HUES64 (cell line): ENCODE data around the gene THAP6.
"Not testable (repeated sequence)": the region's sequence is repeated elsewhere in the genome, so short reads cannot be mapped to it uniquely, and the experiment has no call there.

Experiments used
- H3K27ac ChIP-seq: 2 replicates; pipeline ENCODE4 v1.7.0; 2013; ENCODE audit warnings: low read depth, low read length, inconsistent platforms
- H3K27me3 ChIP-seq: 2 replicates; pipeline ENCODE4 v1.6.1; 2013; ENCODE audit warnings: mild to moderate bottlenecking, low read length; ENCODE audit not compliant: insufficient read depth
- H3K36me3 ChIP-seq: 2 replicates; pipeline ENCODE4 v1.6.1; 2013; ENCODE audit warnings: mild to moderate bottlenecking, low read length; ENCODE audit not compliant: insufficient read depth
- H3K4me1 ChIP-seq: 2 replicates; pipeline ENCODE4 v1.6.1; 2013; ENCODE audit warnings: mild to moderate bottlenecking, low read length, moderate library complexity; ENCODE audit not compliant: insufficient read depth
- H3K4me3 ChIP-seq: 2 replicates; pipeline ENCODE4 v1.5.1; 2013; ENCODE audit warnings: mild to moderate bottlenecking, low read length, moderate library complexity
- H3K9ac ChIP-seq: 2 replicates; pipeline ENCODE4 v1.6.1; 2013; ENCODE audit warnings: mild to moderate bottlenecking, low read depth, low read length
- H3K9me3 ChIP-seq: 2 replicates; pipeline ENCODE4 v1.6.1; 2013; ENCODE audit warnings: low read depth, low read length; ENCODE audit not compliant: insufficient read depth
- WGBS: fragments of 150-250, 120-280 bp; methylation state at CpG from one replicate; pipeline ENCODE4 v1.1.7; 2013; ENCODE audit warnings: missing lambda C conversion rate; 5-methylcytosine and 5-hydroxymethylcytosine counted together

The THAP6 gene

DNA sequence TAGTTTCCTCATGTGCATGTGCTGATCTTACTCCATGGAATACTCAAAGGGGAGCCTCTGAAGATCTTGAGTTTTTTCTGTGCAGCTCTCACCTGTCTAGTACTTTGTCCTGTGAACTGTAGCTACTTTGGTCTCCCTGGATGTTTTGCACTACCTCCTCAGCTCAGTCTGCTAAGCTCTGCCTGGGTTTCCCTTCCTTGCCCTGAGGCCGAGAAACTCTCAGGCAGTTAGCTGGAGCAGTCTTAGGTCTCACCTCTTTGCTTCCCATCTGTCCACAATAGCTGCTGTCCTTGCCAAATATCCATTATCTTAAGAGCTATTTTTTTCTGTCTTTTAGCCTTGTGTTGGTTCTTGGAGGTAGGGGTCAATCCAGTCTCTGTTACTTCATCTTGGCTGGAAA is 11.6 kb downstream of the THAP6 start:
- Histone ChIP-seq H3K9me3 (no peaks in the 10 kb centered on the region), H3K27me3 (no peaks in the 10 kb centered on the region), H3K27ac (no peak overlapping the region), H3K36me3 (peaks cover 86% of the 10 kb centered on the region), H3K9ac (no peak overlapping the region), H3K4me1 (no peaks in the 10 kb centered on the region), H3K4me3 (no peak overlapping the region)
- WGBS, result 96% methylated on average over 1 of the region's 1 CpG

DNA sequence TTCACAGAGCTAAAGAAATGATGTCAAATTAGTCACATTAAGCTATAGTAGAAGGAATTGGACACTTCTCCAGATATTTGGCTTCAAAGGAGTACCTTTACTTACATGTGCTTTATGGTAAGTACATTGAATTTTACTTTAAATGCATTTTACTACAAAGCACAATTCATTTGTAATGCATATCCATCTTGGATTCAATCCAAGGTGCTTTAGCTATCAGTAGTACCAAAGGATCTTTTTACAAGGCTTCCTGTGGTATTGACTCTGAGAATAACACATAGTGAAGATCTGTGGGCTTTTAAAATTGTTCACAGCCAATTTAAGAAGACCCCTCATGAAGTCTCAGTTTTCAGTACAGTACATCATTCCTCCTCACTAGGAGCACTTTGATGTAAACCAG is 13.2 kb downstream of the THAP6 start:
- Histone ChIP-seq H3K9ac (no peak overlapping the region), H3K27me3 (no peaks in the 10 kb centered on the region), H3K4me1 (no peaks in the 10 kb centered on the region), H3K36me3 (peaks cover 81% of the 10 kb centered on the region), H3K27ac (no peak overlapping the region), H3K9me3 (peaks cover 4% of the 10 kb centered on the region; the same call in 1 of the 2 replicates), H3K4me3 (no peak overlapping the region)

DNA sequence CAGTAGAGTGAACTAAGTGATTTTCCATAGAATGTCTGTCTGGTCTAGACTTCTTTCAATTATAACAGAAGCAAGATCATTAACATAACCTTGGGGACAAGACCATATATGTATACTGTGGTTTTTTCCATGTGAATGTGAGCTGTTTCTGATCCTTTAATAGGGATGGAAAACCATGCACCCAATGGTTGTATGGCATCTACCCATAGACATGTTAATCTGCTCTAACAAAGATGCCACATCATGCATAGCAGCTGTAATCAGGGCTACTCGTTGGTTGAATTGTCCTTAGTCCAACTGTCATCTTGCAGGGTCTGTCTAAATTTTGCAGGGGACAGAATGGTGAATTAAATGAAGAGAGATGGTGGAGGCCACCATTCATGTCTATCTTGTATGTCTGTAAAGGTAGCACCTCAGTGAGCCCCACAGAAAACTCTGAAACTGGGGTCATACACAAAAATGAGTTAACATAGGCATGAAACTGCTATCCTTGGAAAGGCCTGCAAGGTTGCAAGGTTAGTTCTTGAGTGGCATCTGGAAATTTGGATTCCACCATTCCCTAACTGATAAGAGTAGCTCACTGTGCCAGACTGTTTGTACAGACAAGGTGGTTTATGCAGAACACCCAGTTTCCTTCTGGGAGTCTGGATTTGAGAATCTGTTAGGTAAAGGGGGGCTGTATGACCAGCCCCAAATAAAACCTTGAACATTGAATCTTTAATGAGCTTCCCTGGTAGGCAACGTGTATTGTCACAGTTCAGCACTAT is 16.5 kb downstream of the THAP6 start:
- 91% methylated on average over 2 of the region's 2 CpGs for whole genome bisulfite sequencing
- Histone ChIP-seq H3K4me1 (no peaks in the 10 kb centered on the region), H3K4me3 (no peak overlapping the region), H3K36me3 (peaks cover 61% of the 10 kb centered on the region), H3K27ac (no peak overlapping the region), H3K9me3 (peaks cover 9% of the 10 kb centered on the region; the same call in 1 of the 2 replicates), H3K9ac (no peak overlapping the region), H3K27me3 (no peaks in the 10 kb centered on the region)

DNA sequence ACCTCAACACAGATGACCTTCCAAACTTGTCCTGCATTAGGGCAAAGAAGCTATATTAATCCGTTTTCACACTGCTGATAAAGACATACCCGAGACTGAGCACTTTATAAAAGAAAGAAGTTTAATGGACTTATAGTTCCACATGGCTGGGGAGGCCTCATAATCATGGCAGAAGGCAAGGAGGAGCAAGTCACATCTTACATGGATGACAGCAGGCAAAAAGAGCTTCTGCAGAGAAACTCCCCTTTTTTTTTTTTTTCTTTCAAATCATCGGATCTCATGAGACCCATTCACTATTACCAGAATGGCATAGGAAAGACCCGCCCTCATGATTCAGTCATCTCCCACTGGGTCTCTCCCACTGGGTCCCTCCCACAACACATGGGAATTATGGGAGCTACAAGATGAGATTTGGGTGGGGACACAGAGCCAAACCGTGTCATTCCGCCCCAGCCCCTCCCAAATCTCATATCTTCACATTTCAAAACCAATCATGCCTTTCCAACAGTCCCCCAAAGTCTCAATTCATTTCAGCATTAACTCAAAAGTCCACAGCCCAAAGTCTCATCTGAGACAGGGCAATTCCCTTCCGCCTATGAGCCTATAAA is 17.4 kb downstream of the THAP6 start:
- not testable (repeated sequence) for H3K4me3 ChIP-seq, H3K27me3 ChIP-seq, H3K9ac ChIP-seq, H3K4me1 ChIP-seq, H3K9me3 ChIP-seq, H3K27ac ChIP-seq
- H3K36me3 ChIP-seq, result peaks cover 52% of the 10 kb centered on the region
- WGBS, result 69% methylated on average over 7 of the region's 7 CpGs

DNA sequence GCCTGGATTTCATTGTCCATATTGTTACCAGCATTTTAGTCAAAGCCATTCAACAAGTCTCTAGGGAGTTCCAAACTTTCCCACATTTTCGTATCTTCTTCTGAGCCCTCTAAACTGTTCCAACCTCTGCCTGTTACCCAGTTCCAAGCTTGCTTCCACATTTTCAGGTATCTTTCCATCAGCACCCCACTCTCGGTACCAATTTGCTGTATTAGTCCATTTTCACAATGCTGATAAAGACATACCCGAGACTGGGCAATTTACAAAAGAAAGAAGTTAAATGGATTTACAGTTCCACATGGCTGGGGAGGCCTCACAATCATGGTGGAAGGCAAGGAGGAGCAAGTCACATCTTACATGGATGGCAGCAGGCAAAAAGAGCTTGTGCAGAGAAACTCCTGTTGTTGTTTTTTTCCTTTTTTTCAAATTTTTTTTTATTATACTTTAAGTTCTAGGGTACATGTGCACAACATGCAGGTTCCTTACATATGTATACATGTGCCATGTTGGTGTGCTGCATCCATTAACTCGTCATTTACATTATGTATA is 19.1 kb downstream of the THAP6 start:
- WGBS, result 94% methylated on average over 4 of the region's 4 CpGs
- H3K27ac ChIP-seq, H3K9me3 ChIP-seq, H3K4me3 ChIP-seq, H3K9ac ChIP-seq, H3K4me1 ChIP-seq, H3K27me3 ChIP-seq: not testable (repeated sequence)
- peaks cover 34% of the 10 kb centered on the region for H3K36me3 ChIP-seq

DNA sequence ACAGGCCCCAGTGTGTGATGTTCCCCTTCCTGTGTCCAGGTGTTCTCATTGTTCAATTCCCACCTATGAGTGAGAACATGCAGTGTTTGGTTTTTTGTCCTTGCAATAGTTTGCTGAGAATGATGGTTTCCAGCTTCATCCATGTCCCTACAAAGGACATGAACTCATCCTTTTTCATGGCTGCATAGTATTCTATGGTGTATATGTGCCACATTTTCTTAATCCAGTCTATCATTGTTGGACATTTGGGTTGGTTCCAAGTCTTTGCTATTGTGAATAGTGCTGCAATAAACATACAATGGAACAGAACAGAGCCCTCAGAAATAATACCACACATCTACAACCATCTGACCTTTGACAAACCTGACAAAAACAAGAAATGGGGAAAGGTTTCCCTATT is 19.7 kb downstream of the THAP6 start:
- H3K4me3 ChIP-seq, H3K4me1 ChIP-seq, H3K27ac ChIP-seq, H3K9ac ChIP-seq, H3K27me3 ChIP-seq, H3K9me3 ChIP-seq: not testable (repeated sequence)
- H3K36me3 ChIP-seq, result peaks cover 32% of the 10 kb centered on the region

DNA sequence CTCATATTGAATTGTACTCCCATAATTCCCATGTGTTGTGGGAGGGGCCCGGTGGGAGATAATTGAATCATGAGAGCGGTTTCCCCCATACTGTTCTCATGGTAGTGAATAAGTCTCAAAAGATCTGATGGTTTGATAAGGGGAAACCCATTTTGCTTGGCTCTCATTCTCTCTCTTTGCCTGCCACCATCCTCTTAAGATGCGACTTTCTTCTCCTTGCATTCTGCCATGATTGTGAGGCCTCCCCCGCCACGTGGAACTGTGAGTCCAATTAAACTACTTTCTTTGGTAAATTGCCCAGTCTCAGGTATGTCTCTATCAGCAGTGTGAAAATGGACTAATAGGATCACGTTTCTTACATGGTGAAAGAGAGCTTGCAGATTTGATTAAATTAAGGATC is 23.0 kb downstream of the THAP6 start:
- H3K36me3 ChIP-seq, H3K4me3 ChIP-seq, H3K27me3 ChIP-seq, H3K9me3 ChIP-seq, H3K27ac ChIP-seq, H3K9ac ChIP-seq, H3K4me1 ChIP-seq: not testable (repeated sequence)
- WGBS, result 92% methylated on average over 6 of the region's 6 CpGs

DNA sequence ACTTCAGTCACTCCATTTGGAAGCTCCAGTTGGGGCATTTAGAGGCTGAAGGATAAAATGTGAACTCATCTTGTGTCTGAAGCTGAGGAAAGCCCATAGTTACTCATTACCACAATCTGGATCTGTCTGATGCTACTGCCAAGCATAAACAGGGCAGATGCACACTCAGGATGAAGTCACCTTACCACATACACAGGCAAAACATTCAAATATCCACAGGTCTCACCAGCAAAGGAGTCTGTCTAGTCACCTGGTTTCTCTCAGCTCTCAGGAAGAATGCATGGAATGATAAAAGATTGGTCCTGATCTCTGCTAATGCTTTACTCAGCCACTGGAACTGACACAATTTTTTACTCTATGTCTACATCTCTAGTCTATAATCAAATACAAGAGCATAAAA is 28.6 kb downstream of the THAP6 start:
- H3K27me3 ChIP-seq, result no peaks in the 10 kb centered on the region
- no peaks in the 10 kb centered on the region for H3K4me1 ChIP-seq
- no peaks in the 10 kb centered on the region for H3K36me3 ChIP-seq
- no peak overlapping the region for H3K27ac ChIP-seq
- H3K4me3 ChIP-seq, result no peak overlapping the region
- no peak overlapping the region for H3K9ac ChIP-seq
- H3K9me3 ChIP-seq, result no peaks in the 10 kb centered on the region

DNA sequence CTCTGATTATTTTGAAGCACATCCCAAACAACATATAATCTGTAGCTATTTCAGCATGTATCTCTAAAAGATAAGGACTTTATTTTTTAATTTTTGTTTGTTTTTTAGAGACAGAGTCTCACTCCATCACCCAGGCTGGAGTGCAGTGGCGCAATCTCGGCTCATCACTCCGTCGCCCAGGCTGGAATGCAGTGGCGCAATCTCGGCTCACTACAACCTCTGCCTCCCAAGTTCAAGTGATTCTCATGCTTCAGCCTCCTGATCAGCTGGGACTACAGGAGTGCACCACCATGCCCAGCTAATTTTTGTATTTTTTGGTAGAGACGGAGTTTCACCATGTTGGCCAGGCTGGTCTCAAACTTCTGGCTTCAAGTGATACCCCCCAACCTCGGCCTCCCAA is 29.9 kb downstream of the THAP6 start:
- not testable (repeated sequence) for H3K36me3 ChIP-seq, H3K9me3 ChIP-seq, H3K4me3 ChIP-seq, H3K27me3 ChIP-seq, H3K27ac ChIP-seq, H3K4me1 ChIP-seq, H3K9ac ChIP-seq
- 97% methylated on average over 8 of the region's 8 CpGs for WGBS

DNA sequence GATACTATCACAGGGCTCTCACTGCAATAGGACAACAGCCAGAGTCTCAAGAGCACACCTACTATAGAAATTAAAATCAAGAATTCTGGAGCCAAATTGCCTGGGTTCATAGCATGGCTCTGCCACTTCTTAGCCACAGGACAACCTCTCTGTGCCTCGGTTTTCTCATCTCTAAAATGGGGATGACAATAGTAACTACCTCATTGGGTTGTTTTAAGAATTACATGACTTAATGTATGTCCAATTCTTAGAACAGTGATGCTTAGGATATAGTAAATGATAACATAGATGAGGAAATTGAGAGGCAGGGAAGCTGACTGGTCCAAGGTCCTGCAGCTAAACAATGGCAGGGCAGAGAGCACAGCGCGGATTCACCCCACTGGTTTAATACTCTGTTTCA is 30.6 kb downstream of the THAP6 start:
- Histone ChIP-seq H3K9me3 (no peaks in the 10 kb centered on the region), H3K27ac (no peak overlapping the region), H3K36me3 (no peaks in the 10 kb centered on the region), H3K4me3 (no peak overlapping the region), H3K4me1 (no peaks in the 10 kb centered on the region), H3K9ac (no peak overlapping the region), H3K27me3 (no peaks in the 10 kb centered on the region)
- WGBS, result 97% methylated on average over 3 of the region's 3 CpGs

DNA sequence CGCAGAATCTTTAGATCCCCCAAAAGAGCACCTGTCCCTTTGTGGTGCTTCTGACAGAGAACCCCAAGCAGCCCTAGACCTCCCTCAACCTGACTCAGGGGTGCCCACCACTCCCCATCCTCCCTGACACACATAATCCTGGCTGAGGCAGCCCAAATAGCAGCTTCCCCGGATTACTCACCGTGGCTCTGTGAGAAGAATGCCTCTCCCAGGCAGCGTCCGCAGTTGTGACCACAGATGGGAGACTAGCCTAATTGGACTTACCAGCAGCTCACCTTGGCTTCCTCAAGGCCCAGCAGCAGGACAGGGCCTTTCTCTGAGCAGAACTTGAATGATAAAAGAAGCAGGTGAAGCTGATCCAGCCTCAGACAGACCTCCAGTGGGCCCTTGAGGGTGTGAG is 31.3 kb downstream of the THAP6 start:
- Histone ChIP-seq H3K4me3 (no peak overlapping the region), H3K9ac (no peak overlapping the region), H3K4me1 (no peaks in the 10 kb centered on the region), H3K36me3 (no peaks in the 10 kb centered on the region), H3K9me3 (no peaks in the 10 kb centered on the region), H3K27me3 (no peaks in the 10 kb centered on the region), H3K27ac (no peak overlapping the region)
- 90% methylated on average over 5 of the region's 5 CpGs for WGBS
